GM10248 (cell line): Measurements from ENCODE around the gene MAP3K5.

Experiments used
- CTCF ChIA-PET: fragments of 300-600 bp; sonication (Branson Sonifier 250); formaldehyde crosslinking; extraction: SDS; loops from one replicate; lab custom pipeline; 2021; ENCODE audit warnings: antibody characterized with exemption; lab: Yijun Ruan, JAX
- POLR2A ChIA-PET: fragments of 350-650 bp; sonication (Branson Sonifier 250); formaldehyde crosslinking; extraction: SDS; loops from one replicate; lab custom pipeline; 2020; ENCODE audit warnings: antibody characterized with exemption; lab: Yijun Ruan, JAX
- DNase-seq: peaks from one replicate; pipeline ENCODE4 v3.0.0; 2012; ENCODE audit errors: extremely low spot score
- CTCF ChIP-seq: IDR thresholded peaks from 2 replicates; pipeline ENCODE4 v1.5.1; 2012; ENCODE audit warnings: mild to moderate bottlenecking, low read depth; ENCODE audit errors: extremely low read depth, missing control alignments, control extremely low read depth

MAP3K5 gene

GRCh38 chr6:136523196-136523595 lies 269.1 kb downstream of the MAP3K5 start:
- TF ChIP-seq CTCF = no peak
- DNase-seq = no peak
- POLR2A ChIA-PET = no interaction called here
- CTCF ChIA-PET = no interaction called here

GRCh38 chr6:136522636-136523035 lies 269.6 kb downstream of the MAP3K5 start:
- ChIA-PET POLR2A (no interaction called here), CTCF (no interaction called here)
- no peak for TF ChIP-seq CTCF
- DNase-seq = no peak

- DNase-seq = no peak
- CTCF ChIA-PET = interaction anchor here (1.0 kb wide), 1 partner anchor 14 kb away, joined by 3 read pairs; no protein-coding TSS in a partner anchor
- POLR2A ChIA-PET = no interaction called here
Observed at GRCh38 chr6:136521911-136522310, 270.4 kb downstream of the MAP3K5 start.

GRCh38 chr6:136521427-136521826 lies 270.9 kb downstream of the MAP3K5 start:
- DNase-seq = no peak
- no peak for TF ChIP-seq CTCF
- ChIA-PET CTCF (interaction anchor here (1.0 kb wide), 1 partner anchor 13 kb away, joined by 3 read pairs; no protein-coding TSS in a partner anchor), POLR2A (no interaction called here)

More at GRCh38 chr6:136521911-136522310, 270.4 kb downstream of the MAP3K5 start:
- no peak for TF ChIP-seq CTCF

DNA sequence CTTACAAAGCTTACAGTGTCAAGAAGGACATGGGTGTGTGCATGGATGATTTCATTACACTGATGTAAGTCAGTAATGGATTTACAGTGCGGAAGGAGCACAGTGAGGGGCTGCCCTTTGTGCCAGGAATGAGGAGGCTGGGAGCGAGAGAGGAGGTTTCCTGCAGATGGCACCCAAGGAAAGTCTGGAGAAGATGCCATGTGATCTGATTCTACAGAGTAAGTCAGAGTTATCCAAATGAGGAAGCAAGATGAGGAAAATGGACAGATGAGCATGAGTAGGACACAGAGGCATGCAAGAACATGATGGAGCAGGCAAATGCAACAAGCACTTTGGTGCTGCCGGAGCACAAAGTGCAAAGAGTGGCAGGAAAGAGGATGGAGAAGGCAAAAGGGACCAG lies 271.8 kb downstream of the MAP3K5 start:
- ChIA-PET POLR2A (no interaction called here), CTCF (no interaction called here)
- no peak for TF ChIP-seq CTCF
- DNase-seq = no peak

DNA sequence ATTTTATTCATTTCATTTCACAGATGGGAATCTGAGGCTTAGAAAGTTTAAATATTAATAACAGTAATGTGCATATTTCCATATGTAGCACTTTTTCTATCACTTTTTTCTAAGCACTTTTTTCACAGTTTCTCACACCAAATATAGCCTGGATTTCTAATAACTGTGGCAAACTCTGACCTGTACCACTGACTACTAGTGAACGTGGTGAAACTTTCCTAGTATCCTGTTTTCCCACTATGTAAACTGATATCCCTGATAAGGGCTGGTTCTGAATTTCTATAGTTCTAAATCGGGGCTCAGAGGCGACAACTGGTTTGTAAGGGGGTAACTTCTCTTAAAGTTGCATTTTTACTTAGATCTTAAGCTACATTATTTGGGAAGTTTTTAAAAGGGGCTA lies 274.7 kb downstream of the MAP3K5 start:
- DNase-seq = no peak
- ChIA-PET POLR2A (no interaction called here), CTCF (no interaction called here)
- no peak for TF ChIP-seq CTCF

- ChIA-PET POLR2A (no interaction called here), CTCF (no interaction called here)
- TF ChIP-seq CTCF = no peak
- DNase-seq = no peak
Observed at GRCh38 chr6:136517002-136517401, 275.3 kb downstream of the MAP3K5 start.
